Ascending aorta (tissue), 2 donors: ENCODE data around the gene PSMD5. TPM values are rescaled to one million over a fixed set of nuclear protein-coding genes. Genes with fewer than 3 reads are reported as not detected.

ENCODE experiments used
- DNase-seq, 2 donors: peaks; one replicate each; pipeline ENCODE4 v3.0.0-alpha.2; 2019; ENCODE audit warnings: low spot score in 2 of 2
- H3K27ac ChIP-seq, 2 donors: fragments of 200-600 bp; sonication (generic); one replicate each; pipeline ENCODE4 v1.5.1; 2016 to 2017; ENCODE audit warnings: mild to moderate bottlenecking in 1 of 2
- H3K27me3 ChIP-seq: fragments of 200-600 bp; sonication (generic); one replicate; pipeline ENCODE4 v1.5.1; 2017
- H3K36me3 ChIP-seq, 2 donors: fragments of 200-600 bp; sonication (generic); one replicate each; pipeline ENCODE4 v1.5.1; 2016
- H3K4me1 ChIP-seq, 2 donors: fragments of 200-600 bp; sonication (generic); one replicate each; pipeline ENCODE4 v1.5.1; 2016 to 2017; ENCODE audit warnings: mild to moderate bottlenecking in 1 of 2
- H3K4me3 ChIP-seq, 2 donors: fragments of 200-600 bp; sonication (generic); one replicate each; pipeline ENCODE4 v1.5.1; 2016 to 2017; ENCODE audit warnings: mild to moderate bottlenecking in 1 of 2
- H3K9me3 ChIP-seq, 2 donors: fragments of 200-600 bp; sonication (generic); one replicate each; pipeline ENCODE4 v1.5.1; 2016
- CTCF ChIP-seq, 3 experiments: fragments of 200-600 bp in 2 of 3; fragments of 450-650 bp in 1 of 3; sonication (generic) in 2 of 3; IDR thresholded peaks; one replicate each; pipeline ENCODE4 v1.5.1; 2016 to 2019; ENCODE audit warnings: antibody characterized with exemption in 3 of 3, mild to moderate bottlenecking in 1 of 3, moderate library complexity in 1 of 3
- intact Hi-C: fragments of 100-400 bp; cut with DNase I; formaldehyde crosslinking; loops from one replicate; pipeline ENCODE4 v1.15.1; 2023
- total RNA-seq: library from RNA; depleted of rRNA; stranded (reverse); fragments of >200 nt; gene quantifications from one replicate; pipeline ENCODE4 v1.1.0, GENCODE V29; 2016

The PSMD5 gene
- total RNA-seq, 1 donor from 2014 or later, result 18.2 TPM

- H3K4me3 ChIP-seq, result no peak overlapping the region
- peaks cover 17 to 22% of the 10 kb centered on the region in 2 donors for H3K36me3 ChIP-seq
- H3K27ac ChIP-seq, result peak overlapping the region in 1 of 2 donors; percentile 11
- no peak for TF ChIP-seq CTCF (IDR thresholded peaks at IDR 0.05)
- H3K9me3 ChIP-seq, result no peaks in the 10 kb centered on the region
- H3K4me1 ChIP-seq, result peaks cover 4 to 19% of the 10 kb centered on the region in 2 donors
- intact Hi-C loops, result no loop called here
- DNase-seq, result no peak
- no peaks in the 10 kb centered on the region for H3K27me3 ChIP-seq
These were observed 30.8 kb upstream of the PSMD5 start for GRCh38 chr9:120873512-120873911.

GRCh38 chr9:120872791-120873502 is 30.2 kb upstream of the PSMD5 start:
- intact Hi-C loops, result no loop called here
- Histone ChIP-seq H3K9me3 (no peaks in the 10 kb centered on the region), H3K27me3 (no peaks in the 10 kb centered on the region), H3K27ac (peak overlapping the region in 1 of 2 donors; percentile 11), H3K36me3 (peaks cover 17 to 22% of the 10 kb centered on the region in 2 donors), H3K4me1 (peaks cover 8 to 22% of the 10 kb centered on the region in 2 donors), H3K4me3 (no peak overlapping the region)
- TF ChIP-seq CTCF (IDR thresholded peaks at IDR 0.05), result no peak
- no peak for DNase-seq

DNA sequence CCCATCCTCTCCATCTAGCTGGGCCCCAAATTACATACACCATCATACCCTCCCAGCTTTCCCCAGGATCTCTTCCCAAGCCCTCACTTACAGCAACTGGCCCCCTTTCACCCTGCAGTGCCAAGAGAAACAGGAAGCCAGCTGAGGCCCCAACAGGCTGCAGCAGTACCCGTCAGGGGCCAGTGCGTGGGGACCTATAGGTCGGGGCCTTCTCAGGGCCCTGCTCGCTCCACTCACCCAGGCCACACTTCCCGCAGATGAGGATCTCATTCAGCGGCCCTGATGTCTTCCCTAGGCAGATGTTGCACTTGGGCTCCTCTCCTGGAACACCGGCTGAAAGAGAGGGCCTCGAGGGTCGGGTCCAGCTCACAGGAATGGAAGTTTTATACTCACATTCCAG is 27.5 kb upstream of the PSMD5 start:
- H3K4me3 ChIP-seq, result no peak overlapping the region
- peaks cover 5 to 16% of the 10 kb centered on the region in 2 donors for H3K4me1 ChIP-seq
- no peaks in the 10 kb centered on the region for H3K9me3 ChIP-seq
- peaks cover 31 to 35% of the 10 kb centered on the region in 2 donors for H3K36me3 ChIP-seq
- H3K27me3 ChIP-seq, result no peaks in the 10 kb centered on the region
- intact Hi-C loops, result no loop called here
- no peak for DNase-seq
- peak overlapping the region; percentile 83 to 85 for H3K27ac ChIP-seq
- no peak for TF ChIP-seq CTCF (IDR thresholded peaks at IDR 0.05)

DNA sequence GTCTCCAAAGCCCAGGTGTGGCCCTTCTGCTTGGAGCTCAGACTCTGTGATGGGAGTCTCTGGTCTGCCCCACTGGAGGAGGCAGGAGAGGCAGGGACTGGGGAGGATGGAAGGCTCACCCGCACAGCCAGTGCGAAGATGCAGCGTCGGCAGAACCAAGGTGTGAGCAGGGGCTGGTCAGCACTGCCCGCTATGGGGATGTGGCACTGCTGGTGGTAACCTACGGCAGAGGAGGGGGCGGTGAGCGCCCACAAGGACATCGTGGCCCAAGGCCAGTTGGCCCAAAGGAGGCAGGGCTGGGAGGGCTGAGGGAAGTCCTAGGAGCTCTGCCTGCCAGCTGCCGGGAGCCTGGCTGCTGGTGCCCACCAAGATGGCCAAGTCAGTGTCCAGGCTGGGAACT is 27.0 kb upstream of the PSMD5 start:
- no peak for DNase-seq
- Histone ChIP-seq H3K4me3 (peak overlapping the region in 1 of 2 donors; percentile 62), H3K27ac (peak overlapping the region; percentile 83 to 85), H3K27me3 (no peaks in the 10 kb centered on the region), H3K4me1 (peaks cover 5 to 16% of the 10 kb centered on the region in 2 donors), H3K9me3 (no peaks in the 10 kb centered on the region), H3K36me3 (peaks cover 32 to 36% of the 10 kb centered on the region in 2 donors)
- intact Hi-C loops, result loop anchor here (2.0 to 5.0 kb wide), 3 partner anchors 77 to 333 kb away; partner anchors contain the start of genes CNTRL, FBXW2 and RAB14
- no peak for TF ChIP-seq CTCF (IDR thresholded peaks at IDR 0.05)

DNA sequence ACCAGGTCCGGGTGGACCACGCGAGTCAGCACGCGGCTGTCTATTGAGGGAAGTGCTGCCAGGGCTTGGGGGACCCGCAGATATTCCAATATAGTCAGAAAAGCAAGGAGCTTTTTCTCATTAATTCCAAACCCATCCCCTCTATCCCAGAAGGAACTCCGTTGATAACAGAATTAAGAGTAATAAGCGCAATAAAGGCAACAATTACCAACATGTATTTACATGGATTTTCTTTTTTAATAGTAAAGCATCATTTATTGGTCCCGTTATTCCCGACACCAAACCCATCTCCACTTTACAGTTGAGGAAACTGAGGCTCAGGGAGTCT is 26.6 kb upstream of the PSMD5 start:
- Histone ChIP-seq H3K36me3 (peaks cover 29 to 37% of the 10 kb centered on the region in 2 donors), H3K9me3 (no peaks in the 10 kb centered on the region), H3K4me1 (peaks cover 5 to 16% of the 10 kb centered on the region in 2 donors), H3K4me3 (peak overlapping the region; percentile 54 to 62), H3K27ac (peak overlapping the region; percentile 83 to 85), H3K27me3 (no peaks in the 10 kb centered on the region)
- intact Hi-C loops, result loop anchor here (2.0 to 5.0 kb wide), 3 partner anchors 77 to 333 kb away; partner anchors contain the start of genes CNTRL, FBXW2 and RAB14
- no peak for TF ChIP-seq CTCF (IDR thresholded peaks at IDR 0.05)
- no peak for DNase-seq
